Measurements from ENCODE around the gene CARM1. TPM values are rescaled to one million over a fixed set of nuclear protein-coding genes. Genes with fewer than 3 reads are reported as not detected.

CARM1 gene
- total and polyA plus RNA-seq, 2 donors (not counting 3 experiments of a cell fraction or from before 2014, with no cell fraction given), result 65.6 to 70.8 TPM

DNA sequence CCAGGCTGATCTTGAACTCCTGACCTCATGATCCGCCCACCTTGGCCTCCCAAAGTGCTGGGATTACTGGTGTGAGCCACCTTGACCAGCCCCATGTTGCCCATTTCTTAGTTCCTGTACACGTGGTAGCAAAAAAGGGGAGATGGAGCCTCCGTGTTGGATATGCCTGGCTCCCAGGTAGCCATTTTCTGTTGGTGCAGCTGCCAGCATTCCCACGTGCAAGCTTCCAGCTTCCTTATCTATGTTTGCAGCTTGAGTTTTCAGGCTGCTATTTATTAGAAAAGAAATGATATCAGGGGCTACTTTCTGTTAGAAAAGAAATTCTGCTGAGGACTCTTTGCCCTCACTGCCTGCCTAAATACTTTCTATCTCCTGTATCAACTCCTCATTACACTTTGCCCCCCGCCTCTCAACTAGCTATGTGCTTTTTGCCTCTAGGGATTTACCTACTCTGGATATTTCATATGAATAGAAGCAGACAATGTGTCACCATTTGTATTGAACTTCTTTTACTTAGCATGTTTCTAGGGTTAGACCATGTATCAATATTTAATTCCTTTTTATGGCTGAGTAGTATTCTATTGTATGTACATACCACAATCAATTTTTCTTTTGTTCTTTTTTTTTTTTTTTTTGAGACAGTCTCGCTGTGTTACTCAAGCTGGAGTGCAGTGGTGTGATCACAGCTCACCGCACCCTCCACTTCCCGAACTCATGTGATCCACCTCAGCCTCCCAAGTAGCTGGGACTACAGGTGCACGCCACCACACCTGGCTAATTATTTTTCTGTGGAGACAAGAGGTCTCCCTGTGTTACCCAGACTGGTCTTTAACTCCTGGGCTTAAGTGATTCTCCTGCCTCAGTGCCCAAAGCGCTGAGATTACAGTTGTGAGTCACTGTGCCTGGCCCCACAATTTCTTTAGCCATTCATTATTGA is 32.0 kb upstream of the CARM1 start:
- no peak for DNase-seq (ENCODE audit: low read depth, low spot score)
- intact Hi-C loops (cut with micrococcal nuclease), result no loop called here
- BruUV-seq (replicated peaks), result no TSS peak

More for the DNA sequence above, 32.0 kb upstream of the CARM1 start:
- H3K27me3 ChIP-seq (ENCODE audit: control insufficient read depth in 2 of 2, insufficient read depth in 2 of 2, low read length in 2 of 2), result no peaks in the 10 kb centered on the region
- POLR2A ChIA-PET, result no interaction called here
- H3K27ac ChIP-seq (ENCODE audit: insufficient read depth, low read depth, low read length), result no peak overlapping the region
- H3K4me1 ChIP-seq (ENCODE audit: control insufficient read depth, extremely low read depth, insufficient read depth, low read length), result peaks cover 9% of the 10 kb centered on the region
- no peaks in the 10 kb centered on the region for H3K9me3 ChIP-seq (replicated peaks; ENCODE audit: control insufficient read depth, insufficient read depth, low read length)
- H3K36me3 ChIP-seq (ENCODE audit: control insufficient read depth in 2 of 2, extremely low read depth in 1 of 2, insufficient read depth in 2 of 2, low read length in 2 of 2), result no peaks in the 10 kb centered on the region
- no peaks in the 10 kb centered on the region for H4K20me1 ChIP-seq (replicated peaks; ENCODE audit: control insufficient read depth, extremely low read depth, insufficient read depth, low read length)
- H2AFZ ChIP-seq (ENCODE audit: low read depth, low read length), result no peak overlapping the region
- TF ChIP-seq GATA2 (IDR thresholded peaks at IDR 0.05; ENCODE audit: insufficient read depth, insufficient read length, low read depth, low read length) (no peak), EZH2 (IDR thresholded peaks at IDR 0.05; ENCODE audit: borderline replicate concordance, low read depth, low read length, severe bottlenecking) (no peak), FOS (IDR thresholded peaks at IDR 0.05; ENCODE audit: borderline replicate concordance, insufficient read depth, low read length) (no peak), POLR2AphosphoS5 (IDR thresholded peaks at IDR 0.05; ENCODE audit: insufficient read depth, low read depth, low read length) (no peak), MYC (IDR thresholded peaks at IDR 0.05; ENCODE audit: low read depth, low read length) (no peak), JUN (IDR thresholded peaks at IDR 0.05; ENCODE audit: borderline replicate concordance, insufficient read depth, insufficient read length, low read depth) (no peak), POLR2A (IDR thresholded peaks at IDR 0.05; ENCODE audit: low read depth, low read length) (no peak)
- TF ChIP-seq, protein P1, sequence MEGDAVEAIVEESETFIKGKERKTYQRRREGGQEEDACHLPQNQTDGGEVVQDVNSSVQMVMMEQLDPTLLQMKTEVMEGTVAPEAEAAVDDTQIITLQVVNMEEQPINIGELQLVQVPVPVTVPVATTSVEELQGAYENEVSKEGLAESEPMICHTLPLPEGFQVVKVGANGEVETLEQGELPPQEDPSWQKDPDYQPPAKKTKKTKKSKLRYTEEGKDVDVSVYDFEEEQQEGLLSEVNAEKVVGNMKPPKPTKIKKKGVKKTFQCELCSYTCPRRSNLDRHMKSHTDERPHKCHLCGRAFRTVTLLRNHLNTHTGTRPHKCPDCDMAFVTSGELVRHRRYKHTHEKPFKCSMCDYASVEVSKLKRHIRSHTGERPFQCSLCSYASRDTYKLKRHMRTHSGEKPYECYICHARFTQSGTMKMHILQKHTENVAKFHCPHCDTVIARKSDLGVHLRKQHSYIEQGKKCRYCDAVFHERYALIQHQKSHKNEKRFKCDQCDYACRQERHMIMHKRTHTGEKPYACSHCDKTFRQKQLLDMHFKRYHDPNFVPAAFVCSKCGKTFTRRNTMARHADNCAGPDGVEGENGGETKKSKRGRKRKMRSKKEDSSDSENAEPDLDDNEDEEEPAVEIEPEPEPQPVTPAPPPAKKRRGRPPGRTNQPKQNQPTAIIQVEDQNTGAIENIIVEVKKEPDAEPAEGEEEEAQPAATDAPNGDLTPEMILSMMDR (IDR thresholded peaks at IDR 0.05; ENCODE audit: extremely low read depth in 1 of 2, insufficient read depth in 1 of 2, low read depth in 1 of 2, low read length in 2 of 2), result no peak
- TF ChIP-seq, protein P2, sequence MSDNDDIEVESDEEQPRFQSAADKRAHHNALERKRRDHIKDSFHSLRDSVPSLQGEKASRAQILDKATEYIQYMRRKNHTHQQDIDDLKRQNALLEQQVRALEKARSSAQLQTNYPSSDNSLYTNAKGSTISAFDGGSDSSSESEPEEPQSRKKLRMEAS (IDR thresholded peaks at IDR 0.05; ENCODE audit: insufficient read depth, insufficient read length), result no peak
- CTCF ChIA-PET, result interaction anchor here (0.6 to 2.9 kb wide), 6 partner anchors 10 to 60 kb away, joined by 3 to 19 read pairs (median 4); partner anchors contain the start of gene CARM1
- no peak overlapping the region for H3K4me2 ChIP-seq (ENCODE audit: insufficient read depth, low read length)
- H3K79me2 ChIP-seq (ENCODE audit: control insufficient read depth, insufficient read depth, low read length), result no peaks in the 10 kb centered on the region
- dilution Hi-C loops (cut with MboI; ENCODE audit: extremely low pct_ligation_motif_present, low sequenced_read_pairs), result no loop called here
- no peaks in the 10 kb centered on the region for H3K9me1 ChIP-seq (replicated peaks; ENCODE audit: control insufficient read depth, extremely low read depth, insufficient read depth, low read length)
- no peak overlapping the region for H3K4me3 ChIP-seq (replicated peaks in 1 of 3; ENCODE audit: insufficient read depth in 1 of 3, low read depth in 1 of 3, low read length in 3 of 3)
- H3K9ac ChIP-seq (replicated peaks; ENCODE audit: extremely low read depth, insufficient read depth, low read length), result no peak overlapping the region
- FAIRE-seq, result no peak
